Muscle layer of colon (tissue), 2 donors: ENCODE results near the gene CBX7.

Experiments
- H3K27ac ChIP-seq: one replicate; pipeline ENCODE4 v1.7.0; 2013; ENCODE audit warnings: low read depth, mild to moderate bottlenecking, low read length, moderate library complexity
- H3K27me3 ChIP-seq, 2 donors: one replicate each; pipeline ENCODE4 v1.7.0; 2013; ENCODE audit warnings: low read length in 2 of 2, mild to moderate bottlenecking in 2 of 2; ENCODE audit not compliant: insufficient read depth in 2 of 2, control insufficient read depth in 1 of 2
- H3K36me3 ChIP-seq: one replicate; pipeline ENCODE4 v1.7.0; 2013; ENCODE audit warnings: mild to moderate bottlenecking, low read length; ENCODE audit not compliant: insufficient read depth
- H3K4me1 ChIP-seq: one replicate; pipeline ENCODE4 v1.7.0; 2013; ENCODE audit warnings: mild to moderate bottlenecking, low read length; ENCODE audit not compliant: insufficient read depth
- H3K4me3 ChIP-seq, 2 donors: one replicate each; pipeline ENCODE4 v1.7.0; 2013; ENCODE audit warnings: low read length in 2 of 2, low read depth in 1 of 2, mild to moderate bottlenecking in 1 of 2, moderate library complexity in 1 of 2
- H3K9ac ChIP-seq: one replicate; pipeline ENCODE4 v1.7.0; 2013; ENCODE audit warnings: low read length
- H3K9me3 ChIP-seq: one replicate; pipeline ENCODE4 v1.7.0; 2013; ENCODE audit warnings: mild to moderate bottlenecking, low read length
- donor health status: abdominal sarcoma.
- donor health status: Adenocarcinoma of cecum.

Gene CBX7

GRCh38 chr22:39081016-39081415 is 71.5 kb downstream of the CBX7 start:
- Histone ChIP-seq H3K9me3 (no peaks in the 10 kb centered on the region), H3K4me3 (no peak overlapping the region), H3K27me3 (no peaks in the 10 kb centered on the region), H3K36me3 (peaks cover 15% of the 10 kb centered on the region), H3K27ac (no peak overlapping the region), H3K9ac (no peak overlapping the region), H3K4me1 (peaks cover 13% of the 10 kb centered on the region)
